GM04503 (cell line): ENCODE measurements around the gene PLEKHG4B.
"Not testable (repeated sequence)": the region's sequence is repeated elsewhere in the genome, so short reads cannot be mapped to it uniquely, and the experiment has no call there.

ENCODE experiments used
- DNase-seq: peaks from one replicate; pipeline ENCODE4 v3.0.0-alpha.2; 2012; ENCODE audit warnings: low read depth

PLEKHG4B gene

DNA sequence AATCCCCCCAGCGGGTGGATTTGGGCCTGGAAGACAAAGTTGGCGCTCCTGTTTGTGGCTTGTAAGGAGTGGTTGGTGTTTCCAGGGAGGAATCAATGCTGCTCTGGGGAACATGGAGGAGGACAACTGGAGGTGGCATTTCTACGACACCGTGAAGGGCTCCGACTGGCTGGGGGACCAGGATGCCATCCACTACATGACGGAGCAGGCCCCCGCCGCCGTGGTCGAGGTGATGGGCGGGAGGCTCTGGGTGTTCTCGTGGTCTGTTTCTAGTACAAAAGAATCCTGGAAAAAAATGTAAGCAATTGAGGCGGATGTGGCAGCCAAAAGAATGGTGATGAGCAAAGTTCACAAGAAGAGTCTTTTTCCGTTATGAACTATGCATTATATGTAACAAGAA lies 133.4 kb downstream of the PLEKHG4B start:
- no peak for DNase-seq

GRCh38 chr5:227375-227774 lies 135.4 kb downstream of the PLEKHG4B start:
- not testable (repeated sequence) for DNase-seq

GRCh38 chr5:228886-229285 lies 136.9 kb downstream of the PLEKHG4B start:
- no peak for DNase-seq

DNA sequence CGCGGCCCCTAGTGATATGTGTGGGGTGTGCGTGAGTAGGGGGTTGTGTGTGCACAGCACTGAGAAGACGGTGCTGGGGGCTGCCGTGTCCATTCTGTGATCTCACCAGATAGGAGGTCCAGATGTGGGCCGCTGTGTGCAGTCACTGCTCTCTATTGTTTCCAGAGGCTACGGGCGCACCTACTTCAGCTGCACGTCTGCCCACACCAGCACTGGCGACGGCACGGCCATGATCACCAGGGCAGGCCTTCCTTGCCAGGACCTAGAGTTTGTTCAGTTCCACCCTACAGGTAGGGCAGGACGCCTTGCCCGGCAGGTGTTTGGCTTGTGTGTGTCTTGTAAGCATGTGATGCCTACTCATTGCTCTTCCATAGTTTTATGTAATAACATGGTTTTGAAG lies 138.7 kb downstream of the PLEKHG4B start:
- no peak for DNase-seq

- no peak for DNase-seq
These were observed 139.7 kb downstream of the PLEKHG4B start for GRCh38 chr5:231661-232060.

GRCh38 chr5:233426-233825 lies 141.5 kb downstream of the PLEKHG4B start:
- DNase-seq, result not testable (repeated sequence)

GRCh38 chr5:234450-234849 lies 142.5 kb downstream of the PLEKHG4B start:
- DNase-seq, result no peak

DNA sequence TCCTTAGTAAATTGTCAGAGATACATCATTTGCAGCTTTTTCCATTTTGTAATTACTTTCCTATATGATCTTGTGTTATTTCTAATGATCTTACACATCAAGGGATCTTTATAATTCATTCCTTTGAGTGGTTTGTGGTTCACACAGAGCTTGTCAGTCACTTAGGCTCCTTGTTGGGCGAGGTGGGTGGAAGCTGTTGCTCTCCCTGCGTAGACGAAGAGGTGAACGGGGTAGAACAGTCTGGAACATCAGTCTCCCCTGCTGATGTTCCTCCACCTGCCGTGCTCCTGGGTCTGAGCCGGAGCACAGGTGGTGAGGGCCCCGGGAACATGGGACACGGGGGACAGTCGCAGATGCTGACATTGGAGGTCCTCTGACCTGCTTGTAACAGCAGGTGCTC lies 143.6 kb downstream of the PLEKHG4B start:
- not testable (repeated sequence) for DNase-seq

GRCh38 chr5:237931-238330 lies 146.0 kb downstream of the PLEKHG4B start:
- not testable (repeated sequence) for DNase-seq
